Neural progenitor cell (in vitro differentiated cells): ENCODE results near the gene HGD. TPM values are rescaled to one million over a fixed set of nuclear protein-coding genes. Genes with fewer than 3 reads are reported as not detected.
"Not testable (repeated sequence)": the region's sequence is repeated elsewhere in the genome, so short reads cannot be mapped to it uniquely, and the experiment has no call there.

Experiments used
- DNase-seq: peaks from one replicate; pipeline ENCODE4 v3.0.0-alpha.2; 2016; ENCODE audit warnings: low spot score
- H2AFZ ChIP-seq: fragments of 200-600 bp; sonication (generic); replicated peaks from 2 replicates; pipeline ENCODE4 v1.6.1; 2016; ENCODE audit warnings: antibody characterized with exemption
- H3F3A ChIP-seq: fragments of 200-600 bp; sonication (generic); 2 replicates; pipeline ENCODE4 v1.6.1; 2016; ENCODE audit warnings: antibody characterized with exemption, low read depth
- H3K27ac ChIP-seq: fragments of 200-600 bp; sonication (generic); 2 replicates; pipeline ENCODE4 v1.5.1; 2016; ENCODE audit warnings: mild to moderate bottlenecking
- H3K27me3 ChIP-seq: fragments of 200-600 bp; sonication (generic); 2 replicates; pipeline ENCODE4 v1.6.1; 2016; ENCODE audit warnings: mild to moderate bottlenecking, moderate library complexity
- H3K36me3 ChIP-seq: fragments of 200-600 bp; sonication (generic); 2 replicates; pipeline ENCODE4 v1.5.1; 2016
- H3K4me1 ChIP-seq: fragments of 200-600 bp; sonication (generic); 2 replicates; pipeline ENCODE4 v1.6.1; 2016; ENCODE audit warnings: mixed run types
- H3K4me2 ChIP-seq: fragments of 200-600 bp; sonication (generic); 2 replicates; pipeline ENCODE4 v1.6.1; 2016
- H3K4me3 ChIP-seq: fragments of 200-600 bp; sonication (generic); 2 replicates; pipeline ENCODE4 v1.5.1; 2016
- H3K79me2 ChIP-seq: fragments of 200-600 bp; sonication (generic); 2 replicates; pipeline ENCODE4 v1.6.1; 2016; ENCODE audit warnings: low read depth
- H3K9ac ChIP-seq: fragments of 200-600 bp; sonication (generic); 2 replicates; pipeline ENCODE4 v1.6.1; 2016
- H3K9me3 ChIP-seq: fragments of 200-600 bp; sonication (generic); 2 replicates; pipeline ENCODE4 v1.5.1; 2016; ENCODE audit warnings: low read depth
- H4K20me1 ChIP-seq: fragments of 200-600 bp; sonication (generic); 2 replicates; pipeline ENCODE4 v1.6.1; 2016; ENCODE audit warnings: low read depth
- H3K27ac Mint-ChIP-seq: 3 replicates; pipeline ENCODE4 v1.8.0; 2021; ENCODE audit warnings: mixed read lengths
- H3K27me3 Mint-ChIP-seq: 2 replicates; pipeline ENCODE4 v1.8.0; 2022; ENCODE audit warnings: low read depth, mild to moderate bottlenecking, inconsistent platforms, moderate library complexity, mixed read lengths; ENCODE audit not compliant: insufficient read depth
- H3K36me3 Mint-ChIP-seq: 3 replicates; pipeline ENCODE4 v1.8.0; 2021; ENCODE audit warnings: mixed read lengths
- H3K4me1 Mint-ChIP-seq: 3 replicates; pipeline ENCODE4 v1.8.0; 2021; ENCODE audit warnings: mixed read lengths
- H3K4me3 Mint-ChIP-seq: 3 replicates; pipeline ENCODE4 v1.8.0; 2021; ENCODE audit warnings: mild to moderate bottlenecking, moderate library complexity, mixed read lengths
- H3K9me3 Mint-ChIP-seq: 3 replicates; pipeline ENCODE4 v1.8.0; 2020; ENCODE audit warnings: mixed read lengths
- CTCF ChIP-seq: fragments of 200-600 bp; sonication (generic); IDR thresholded peaks from 2 replicates; pipeline ENCODE4 v1.5.1; 2017; ENCODE audit warnings: antibody characterized with exemption, mild to moderate bottlenecking
- EZH2 ChIP-seq: fragments of 200-600 bp; sonication (generic); IDR thresholded peaks from 2 replicates; pipeline ENCODE4 v1.6.1; 2017; ENCODE audit warnings: antibody characterized with exemption, mild to moderate bottlenecking, moderate library complexity
- EZH2phosphoT487 ChIP-seq: fragments of 200-600 bp; sonication (generic); IDR thresholded peaks from 2 replicates; pipeline ENCODE4 v1.6.1; 2017; ENCODE audit warnings: antibody characterized with exemption
- total RNA-seq: library from RNA; depleted of rRNA; stranded (reverse); fragments of >200 nt; gene quantifications from 2 replicates; pipeline ENCODE4 v1.2.3, GENCODE V29; 2015; ENCODE audit warnings: low replicate concordance

Gene HGD
- total RNA-seq, 1 donor from 2014 or later = not detected

DNA sequence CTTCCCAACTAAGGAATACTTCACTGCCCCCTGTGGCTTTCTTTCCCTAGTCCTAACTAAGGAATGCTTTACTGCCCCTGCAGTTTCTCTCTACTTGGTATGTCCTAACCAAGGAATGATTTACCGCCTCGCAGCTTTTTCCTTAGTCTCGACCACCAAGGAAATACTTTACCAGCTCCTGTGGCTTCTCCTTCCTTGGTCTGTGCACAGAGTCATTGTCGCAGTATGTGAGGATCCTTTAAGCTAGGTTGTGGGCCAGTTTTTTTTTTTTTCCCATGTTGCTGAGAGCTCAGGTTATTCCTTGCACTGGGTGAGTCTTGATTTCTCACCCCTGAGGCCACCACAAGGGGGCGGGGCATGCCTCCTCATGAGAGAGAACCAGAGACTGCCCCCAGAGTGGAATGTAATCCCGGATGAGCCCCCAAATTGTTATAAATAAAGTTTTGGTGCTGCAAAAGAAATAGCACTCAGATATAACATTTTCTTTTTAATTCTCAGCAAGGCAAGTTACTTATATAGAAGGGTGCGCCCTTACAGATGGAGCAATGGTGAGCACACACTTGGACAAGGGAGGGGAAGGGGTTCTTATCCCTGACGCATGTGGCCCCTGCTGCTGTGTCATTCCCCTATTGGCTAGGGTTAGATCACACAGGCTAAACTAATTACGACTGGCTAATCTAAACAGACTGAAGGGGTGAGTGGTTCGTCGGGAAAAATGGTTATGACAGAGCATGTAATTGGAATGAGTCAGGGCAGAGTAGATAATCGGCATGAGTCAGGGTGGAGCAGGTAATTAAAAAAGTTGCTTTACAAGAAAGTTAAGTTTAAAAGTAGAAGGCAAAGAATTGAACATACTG lies 58.9 kb downstream of the HGD start:
- H3K4me1 Mint-ChIP-seq = peaks cover 12% of the 10 kb centered on the region
- H3K4me3 Mint-ChIP-seq = no peak overlapping the region

DNA sequence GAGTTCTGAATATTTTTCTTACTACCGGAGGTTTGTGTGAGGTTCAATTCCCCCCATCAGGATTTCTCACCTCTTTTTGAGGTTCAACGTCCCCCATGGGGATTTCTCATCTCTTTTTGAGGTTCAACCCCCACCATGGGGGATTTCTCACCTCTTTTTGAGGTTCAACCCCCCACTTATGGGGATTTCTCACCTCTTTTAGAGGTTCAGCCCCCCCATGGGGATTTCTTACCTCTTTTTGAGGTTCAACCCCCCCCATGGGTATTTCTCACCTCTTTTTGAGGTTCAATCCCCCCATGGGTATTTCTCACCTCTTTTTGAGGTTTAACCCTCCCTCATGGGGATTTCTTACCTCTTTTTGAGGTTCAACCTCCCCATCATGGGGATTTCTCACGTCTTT lies 59.6 kb downstream of the HGD start:
- Histone ChIP-seq H3K27me3 (no peaks in the 10 kb centered on the region), H3K4me2 (no peak overlapping the region), H3K36me3 (no peaks in the 10 kb centered on the region), H3K79me2 (no peaks in the 10 kb centered on the region), H3K9ac (no peak overlapping the region), H3K27ac (no peak overlapping the region), H3F3A (no peaks in the 10 kb centered on the region), H2AFZ (no peak overlapping the region), H3K9me3 (no peaks in the 10 kb centered on the region), H4K20me1 (no peaks in the 10 kb centered on the region), H3K4me3 (no peak overlapping the region), H3K4me1 (no peaks in the 10 kb centered on the region)
- Mint-ChIP-seq H3K4me3 (no peak overlapping the region), H3K9me3 (no peaks in the 10 kb centered on the region), H3K36me3 (no peaks in the 10 kb centered on the region), H3K4me1 (peaks cover 12% of the 10 kb centered on the region), H3K27ac (no peak overlapping the region), H3K27me3 (peaks cover 2% of the 10 kb centered on the region)
- no peak for DNase-seq
- TF ChIP-seq EZH2phosphoT487 (no peak), CTCF (no peak), EZH2 (no peak)

More for the DNA sequence above, 58.9 kb downstream of the HGD start:
- TF ChIP-seq EZH2phosphoT487 (no peak), CTCF (peak; percentile 49), EZH2 (no peak)
- Histone ChIP-seq H3K9ac (no peak overlapping the region), H4K20me1 (no peaks in the 10 kb centered on the region), H3K36me3 (no peaks in the 10 kb centered on the region), H3K4me1 (no peaks in the 10 kb centered on the region), H3K4me2 (no peak overlapping the region), H3K9me3 (no peaks in the 10 kb centered on the region), H3K79me2 (no peaks in the 10 kb centered on the region), H3K4me3 (no peak overlapping the region), H2AFZ (no peak overlapping the region), H3F3A (no peaks in the 10 kb centered on the region), H3K27ac (no peak overlapping the region), H3K27me3 (no peaks in the 10 kb centered on the region)
- Mint-ChIP-seq H3K27me3 (peaks cover 2% of the 10 kb centered on the region), H3K27ac (peak overlapping the region; percentile 16), H3K9me3 (no peaks in the 10 kb centered on the region), H3K36me3 (no peaks in the 10 kb centered on the region)
- peak; percentile 52 for DNase-seq

DNA sequence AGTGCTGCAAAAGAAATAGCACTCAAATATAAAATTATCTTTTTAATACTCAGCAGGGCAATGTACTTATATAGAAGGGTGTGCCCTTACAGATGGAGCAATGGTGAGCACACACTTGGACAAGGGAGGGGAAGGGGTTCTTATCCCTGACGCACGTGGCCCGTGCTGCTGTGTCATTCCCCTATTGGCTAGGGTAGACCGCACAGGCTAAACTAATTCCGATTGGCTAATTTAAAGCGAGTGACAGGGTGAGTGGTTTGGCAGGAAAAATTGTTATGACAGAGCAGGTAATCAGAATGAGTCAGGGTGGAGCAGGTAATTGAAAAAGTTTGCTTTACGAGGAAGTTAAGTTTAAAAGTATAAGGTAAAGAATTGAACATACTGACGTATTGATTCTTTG lies 65.3 kb downstream of the HGD start:
- not testable (repeated sequence) for H3K4me2 ChIP-seq, H3K79me2 ChIP-seq, H3F3A ChIP-seq, H3K27me3 ChIP-seq, H4K20me1 ChIP-seq, H3K9me3 ChIP-seq, H3K27me3 Mint-ChIP-seq, H3K4me1 ChIP-seq, H2AFZ ChIP-seq, H3K9me3 Mint-ChIP-seq, DNase-seq, H3K36me3 ChIP-seq, H3K4me1 Mint-ChIP-seq, H3K27ac ChIP-seq, H3K9ac ChIP-seq, H3K4me3 ChIP-seq, H3K36me3 Mint-ChIP-seq, H3K4me3 Mint-ChIP-seq
- H3K27ac Mint-ChIP-seq = peak overlapping the region; percentile 4

- H3K79me2 ChIP-seq = no peaks in the 10 kb centered on the region
- H3K27ac ChIP-seq = no peak overlapping the region
- no peaks in the 10 kb centered on the region for H3K4me1 ChIP-seq
- DNase-seq = no peak
- TF ChIP-seq EZH2phosphoT487 (no peak), CTCF (no peak), EZH2 (no peak)
- Mint-ChIP-seq H3K9me3 (no peaks in the 10 kb centered on the region), H3K27me3 (no peaks in the 10 kb centered on the region), H3K4me3 (no peak overlapping the region), H3K27ac (peak overlapping the region; percentile 4), H3K36me3 (no peaks in the 10 kb centered on the region), H3K4me1 (peaks cover 5% of the 10 kb centered on the region)
- no peak overlapping the region for H3K4me2 ChIP-seq
- H3F3A ChIP-seq = no peaks in the 10 kb centered on the region
- no peaks in the 10 kb centered on the region for H3K36me3 ChIP-seq
- no peaks in the 10 kb centered on the region for H4K20me1 ChIP-seq
- no peak overlapping the region for H3K9ac ChIP-seq
- H3K4me3 ChIP-seq = no peak overlapping the region
- H2AFZ ChIP-seq = peak overlapping the region; percentile 64
- H3K9me3 ChIP-seq = no peaks in the 10 kb centered on the region
- no peaks in the 10 kb centered on the region for H3K27me3 ChIP-seq
These were observed 66.0 kb downstream of the HGD start for GRCh38 chr3:120615847-120616609.
